C4-2B (cell line): Measurements from ENCODE around the gene GUCA2B.

Experiments
- CTCF ChIP-seq: fragments of 450-650 bp; conservative IDR thresholded peaks from 2 replicates; pipeline ENCODE4 v1.5.1; 2017; ENCODE audit warnings: mild to moderate bottlenecking
- ZFX ChIP-seq: fragments of 450-650 bp; IDR thresholded peaks from 2 replicates; pipeline ENCODE4 v1.6.1; 2017

GRCh38 chr1:42170779-42171621, 17.8 kb downstream of the GUCA2B start:
- TF ChIP-seq CTCF (no peak), ZFX (no peak)
